Lower leg skin (tissue), 3 donors: ENCODE measurements around the gene ACSF3.

Source experiments
- POLR2A ChIP-seq, 2 donors: fragments of 450-650 bp; IDR thresholded peaks; one replicate each; pipeline ENCODE4 v1.6.1; 2016 to 2017; ENCODE audit warnings: antibody characterized with exemption in 2 of 2, mild to moderate bottlenecking in 1 of 2, moderate library complexity in 1 of 2
- TF ChIP-seq, protein P1 (sequence below), 3 donors: fragments of 450-650 bp; IDR thresholded peaks; one replicate each; pipeline ENCODE4 v1.5.1; 2016; ENCODE audit warnings: antibody characterized with exemption in 3 of 3, mild to moderate bottlenecking in 3 of 3, moderate library complexity in 2 of 3

- TF ChIP-seq, protein P1, sequence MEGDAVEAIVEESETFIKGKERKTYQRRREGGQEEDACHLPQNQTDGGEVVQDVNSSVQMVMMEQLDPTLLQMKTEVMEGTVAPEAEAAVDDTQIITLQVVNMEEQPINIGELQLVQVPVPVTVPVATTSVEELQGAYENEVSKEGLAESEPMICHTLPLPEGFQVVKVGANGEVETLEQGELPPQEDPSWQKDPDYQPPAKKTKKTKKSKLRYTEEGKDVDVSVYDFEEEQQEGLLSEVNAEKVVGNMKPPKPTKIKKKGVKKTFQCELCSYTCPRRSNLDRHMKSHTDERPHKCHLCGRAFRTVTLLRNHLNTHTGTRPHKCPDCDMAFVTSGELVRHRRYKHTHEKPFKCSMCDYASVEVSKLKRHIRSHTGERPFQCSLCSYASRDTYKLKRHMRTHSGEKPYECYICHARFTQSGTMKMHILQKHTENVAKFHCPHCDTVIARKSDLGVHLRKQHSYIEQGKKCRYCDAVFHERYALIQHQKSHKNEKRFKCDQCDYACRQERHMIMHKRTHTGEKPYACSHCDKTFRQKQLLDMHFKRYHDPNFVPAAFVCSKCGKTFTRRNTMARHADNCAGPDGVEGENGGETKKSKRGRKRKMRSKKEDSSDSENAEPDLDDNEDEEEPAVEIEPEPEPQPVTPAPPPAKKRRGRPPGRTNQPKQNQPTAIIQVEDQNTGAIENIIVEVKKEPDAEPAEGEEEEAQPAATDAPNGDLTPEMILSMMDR (IDR thresholded peaks at IDR 0.05) = no peak
- TF ChIP-seq POLR2A (IDR thresholded peaks at IDR 0.05) = no peak
Observed at GRCh38 chr16:89116341-89117226, 22.9 kb downstream of the ACSF3 start.
